Glomerular visceral epithelial cell (primary cell): ENCODE data around the gene IMPA2.
A peak's percentile ranks its signal among the peaks of the same experiment; 100 is the strongest.

Experiments
- DNase-seq: peaks from one replicate; pipeline ENCODE4 v3.0.0-alpha.2; 2016; ENCODE audit errors: extremely low spot score

The IMPA2 gene

GRCh38 chr18:11989966-11990380 lies 8.7 kb downstream of the IMPA2 start:
- DNase-seq: peak; percentile 38

GRCh38 chr18:11990539-11990938 lies 9.2 kb downstream of the IMPA2 start:
- DNase-seq: no peak

- no peak for DNase-seq
Observed at GRCh38 chr18:11991021-11991795, 9.9 kb downstream of the IMPA2 start.

- peak; percentile 39 for DNase-seq
Observed at GRCh38 chr18:11992096-11992790, 10.9 kb downstream of the IMPA2 start.

- no peak for DNase-seq
Observed at GRCh38 chr18:11993264-11993916, 12.1 kb downstream of the IMPA2 start.

- peak; percentile 77 for DNase-seq
Observed at GRCh38 chr18:11994336-11994702, 13.0 kb downstream of the IMPA2 start.

- peak; percentile 96 for DNase-seq
Observed at GRCh38 chr18:11994703-11995444, 13.6 kb downstream of the IMPA2 start.

- peak; percentile 76 for DNase-seq
Observed at GRCh38 chr18:11995445-11996189, 14.3 kb downstream of the IMPA2 start.

GRCh38 chr18:11996190-11996754 lies 15.0 kb downstream of the IMPA2 start:
- no peak for DNase-seq

GRCh38 chr18:11996907-11997306 lies 15.6 kb downstream of the IMPA2 start:
- no peak for DNase-seq

GRCh38 chr18:11997466-11997865 lies 16.2 kb downstream of the IMPA2 start:
- DNase-seq: no peak

- DNase-seq: no peak
Observed at GRCh38 chr18:11998193-11998592, 16.9 kb downstream of the IMPA2 start.

GRCh38 chr18:11999429-11999828 lies 18.1 kb downstream of the IMPA2 start:
- DNase-seq: no peak

GRCh38 chr18:12000072-12000659 lies 18.9 kb downstream of the IMPA2 start:
- no peak for DNase-seq

- no peak for DNase-seq
Observed at GRCh38 chr18:12001421-12001820, 20.1 kb downstream of the IMPA2 start.

- no peak for DNase-seq
Observed at GRCh38 chr18:12003894-12004293, 22.6 kb downstream of the IMPA2 start.

- peak; percentile 36 for DNase-seq
Observed at GRCh38 chr18:12005538-12006487, 24.5 kb downstream of the IMPA2 start.

GRCh38 chr18:12006488-12006840 lies 25.2 kb downstream of the IMPA2 start:
- no peak for DNase-seq

- DNase-seq: no peak
Observed at GRCh38 chr18:12007063-12007462, 25.8 kb downstream of the IMPA2 start.
